ENCODE results near the gene CRACR2B.

Gene CRACR2B

DNA sequence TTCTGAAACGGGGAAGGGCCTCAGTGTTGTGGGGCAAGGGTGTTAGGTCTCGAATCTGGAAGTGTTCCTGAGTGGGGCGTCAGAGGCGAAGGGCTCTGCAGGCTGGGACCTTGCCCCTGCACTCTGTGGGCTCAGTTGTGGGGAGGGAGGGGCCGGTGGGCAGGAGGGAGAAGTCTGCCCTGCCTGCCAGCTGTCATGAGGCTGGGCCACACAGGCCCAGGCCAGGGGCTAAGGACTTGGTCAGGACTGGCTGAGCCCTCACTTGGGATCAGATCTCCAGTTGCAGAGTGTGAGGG is at the start of gene CRACR2B:
TSS of gene CRACR2B (plus strand) at position 23 of the 296 bp plus-strand sequence. CDS start 689 bp downstream, outside the sequence.
- DNase-seq (ENCODE audit: low read depth), result no peak
- H3K4me3 ChIP-seq (ENCODE audit: low read length), result no peak within 1 kb of the TSS
- TF ChIP-seq, protein P1, sequence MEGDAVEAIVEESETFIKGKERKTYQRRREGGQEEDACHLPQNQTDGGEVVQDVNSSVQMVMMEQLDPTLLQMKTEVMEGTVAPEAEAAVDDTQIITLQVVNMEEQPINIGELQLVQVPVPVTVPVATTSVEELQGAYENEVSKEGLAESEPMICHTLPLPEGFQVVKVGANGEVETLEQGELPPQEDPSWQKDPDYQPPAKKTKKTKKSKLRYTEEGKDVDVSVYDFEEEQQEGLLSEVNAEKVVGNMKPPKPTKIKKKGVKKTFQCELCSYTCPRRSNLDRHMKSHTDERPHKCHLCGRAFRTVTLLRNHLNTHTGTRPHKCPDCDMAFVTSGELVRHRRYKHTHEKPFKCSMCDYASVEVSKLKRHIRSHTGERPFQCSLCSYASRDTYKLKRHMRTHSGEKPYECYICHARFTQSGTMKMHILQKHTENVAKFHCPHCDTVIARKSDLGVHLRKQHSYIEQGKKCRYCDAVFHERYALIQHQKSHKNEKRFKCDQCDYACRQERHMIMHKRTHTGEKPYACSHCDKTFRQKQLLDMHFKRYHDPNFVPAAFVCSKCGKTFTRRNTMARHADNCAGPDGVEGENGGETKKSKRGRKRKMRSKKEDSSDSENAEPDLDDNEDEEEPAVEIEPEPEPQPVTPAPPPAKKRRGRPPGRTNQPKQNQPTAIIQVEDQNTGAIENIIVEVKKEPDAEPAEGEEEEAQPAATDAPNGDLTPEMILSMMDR (conservative IDR thresholded peaks at IDR 0.05; ENCODE audit: low read length), result no peak

DNA sequence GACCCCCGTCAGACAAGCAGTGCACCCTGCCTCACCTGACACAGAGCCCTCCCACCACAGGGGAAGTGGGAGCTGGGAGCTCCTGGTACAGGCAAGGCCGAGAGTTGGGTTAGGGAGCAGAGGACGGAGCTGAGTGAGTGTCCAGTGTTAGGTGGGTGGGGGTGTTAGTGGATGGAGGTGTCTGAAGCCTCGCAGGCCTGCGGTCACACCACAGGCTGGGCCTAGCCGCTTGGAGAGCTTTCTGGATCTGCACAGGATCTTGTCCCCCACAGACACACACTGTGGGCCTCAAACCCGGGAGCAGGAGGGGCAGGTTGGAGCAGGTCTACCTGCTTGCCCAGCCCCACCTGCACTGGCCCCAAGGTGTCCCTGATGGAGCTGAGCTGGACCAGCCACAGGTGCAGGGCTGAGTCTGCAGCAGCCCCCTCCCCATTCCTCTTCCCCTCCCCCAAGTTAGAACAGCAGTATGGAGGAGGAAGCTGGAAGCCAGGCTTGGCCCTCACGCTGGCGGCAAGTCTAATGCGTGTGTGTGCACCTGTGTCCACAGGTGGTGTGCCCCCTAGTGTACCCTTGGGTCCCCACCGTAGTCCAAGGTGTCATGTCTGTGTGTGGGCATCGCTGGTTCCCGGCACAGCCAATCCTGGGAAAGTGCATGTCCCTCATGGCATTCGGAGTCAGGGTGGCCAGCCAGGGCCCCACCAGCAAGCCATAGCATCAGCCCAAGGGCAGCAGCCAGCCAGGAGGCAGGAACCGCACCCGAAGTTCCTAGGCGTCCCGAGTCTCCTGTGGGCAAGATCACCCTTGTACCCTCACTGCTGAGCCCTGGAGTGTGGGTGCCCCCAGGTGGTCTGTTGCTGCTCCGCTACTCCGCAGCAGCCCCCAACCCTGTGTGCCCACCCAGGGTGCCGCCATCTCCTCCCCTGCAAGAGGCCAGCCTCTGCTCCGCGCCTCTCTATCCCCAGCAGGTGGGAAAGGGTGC is 48.5 kb upstream of the CRACR2B start:
- H3K4me3 ChIP-seq (ENCODE audit: low read length), result no peak overlapping the region
- TF ChIP-seq, protein P1 (conservative IDR thresholded peaks at IDR 0.05; ENCODE audit: low read length), result no peak
- no peak for DNase-seq (ENCODE audit: low read depth)

DNA sequence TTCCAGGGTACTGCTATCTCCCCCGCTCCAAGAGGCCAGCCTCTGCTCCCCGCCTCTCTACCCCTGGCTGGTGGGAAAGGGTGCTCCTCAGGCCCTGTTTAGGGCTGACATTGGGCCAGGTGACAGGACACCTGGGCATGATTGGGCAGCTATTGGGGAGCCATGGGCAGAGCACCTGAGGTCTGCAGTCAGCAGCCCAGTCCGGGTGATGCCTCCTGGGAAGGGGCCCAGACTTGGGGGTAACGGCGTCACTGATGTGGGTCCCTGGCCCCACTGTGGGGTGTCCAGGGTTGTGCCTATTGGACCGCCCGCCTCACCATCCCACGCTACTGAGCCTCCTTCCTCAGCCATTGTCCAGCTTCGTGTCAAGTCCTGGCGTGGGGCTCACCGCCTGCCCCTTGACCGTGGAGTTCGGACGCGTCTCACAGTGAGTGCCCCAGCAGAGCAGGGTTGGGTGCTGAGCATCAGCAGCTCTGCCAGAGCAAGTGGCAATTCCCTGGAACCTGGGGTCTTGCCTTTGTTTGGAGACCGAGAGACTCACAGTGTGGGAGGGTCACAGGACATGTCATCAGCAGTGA is 47.7 kb upstream of the CRACR2B start:
- no peak for DNase-seq (ENCODE audit: low read depth)
- TF ChIP-seq, protein P1 (conservative IDR thresholded peaks at IDR 0.05; ENCODE audit: low read length), result no peak

DNA sequence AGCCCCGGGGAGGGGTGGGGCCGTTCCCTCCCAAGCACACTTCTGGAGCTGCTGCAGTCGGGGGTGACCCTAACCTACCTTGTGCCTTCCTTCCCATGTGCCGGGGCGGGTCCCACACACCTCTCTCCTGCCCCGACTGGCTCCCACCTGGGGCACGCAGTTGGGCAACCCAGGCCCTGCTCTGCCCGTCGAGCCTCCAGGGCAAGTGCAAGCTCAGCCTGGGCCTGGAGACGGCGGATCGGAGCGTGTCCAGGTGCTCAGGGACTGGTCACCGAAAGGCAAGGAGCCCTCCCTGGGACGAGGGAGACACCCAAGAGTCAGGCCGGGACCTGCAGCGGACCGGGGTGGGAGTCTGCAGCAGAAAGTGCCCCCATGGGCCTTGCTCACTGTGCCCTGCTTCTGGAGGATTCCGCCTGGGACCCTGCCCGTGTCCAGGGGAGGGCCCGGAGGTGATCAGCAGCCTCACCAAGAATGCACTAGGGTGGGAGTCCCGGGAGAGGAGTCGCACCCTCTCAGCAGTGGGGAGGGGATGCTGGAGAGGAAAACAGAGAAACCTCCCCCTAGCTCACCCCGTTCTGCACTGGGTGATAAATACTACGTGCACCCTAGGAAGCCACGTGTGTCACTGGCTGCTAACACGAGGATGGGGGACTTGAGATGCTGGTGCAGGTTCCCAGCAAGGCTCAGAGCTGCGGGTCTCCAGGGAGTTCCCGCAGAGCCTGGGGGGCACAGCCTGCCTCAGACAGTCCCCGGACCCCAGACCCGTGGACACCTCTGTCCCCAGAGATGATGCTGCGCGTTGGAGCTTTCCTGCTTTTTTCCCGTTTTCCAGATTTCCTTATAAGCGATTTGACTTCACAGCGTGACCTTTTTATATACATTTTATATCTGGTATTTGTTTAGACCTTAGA is 45.2 kb upstream of the CRACR2B start:
- DNase-seq (ENCODE audit: low read depth), result no peak
- no peak overlapping the region for H3K4me3 ChIP-seq (ENCODE audit: low read length)
- TF ChIP-seq, protein P1 (conservative IDR thresholded peaks at IDR 0.05; ENCODE audit: low read length), result no peak

More for the DNA sequence above, 47.7 kb upstream of the CRACR2B start:
- no peak overlapping the region for H3K4me3 ChIP-seq (ENCODE audit: low read length)

DNA sequence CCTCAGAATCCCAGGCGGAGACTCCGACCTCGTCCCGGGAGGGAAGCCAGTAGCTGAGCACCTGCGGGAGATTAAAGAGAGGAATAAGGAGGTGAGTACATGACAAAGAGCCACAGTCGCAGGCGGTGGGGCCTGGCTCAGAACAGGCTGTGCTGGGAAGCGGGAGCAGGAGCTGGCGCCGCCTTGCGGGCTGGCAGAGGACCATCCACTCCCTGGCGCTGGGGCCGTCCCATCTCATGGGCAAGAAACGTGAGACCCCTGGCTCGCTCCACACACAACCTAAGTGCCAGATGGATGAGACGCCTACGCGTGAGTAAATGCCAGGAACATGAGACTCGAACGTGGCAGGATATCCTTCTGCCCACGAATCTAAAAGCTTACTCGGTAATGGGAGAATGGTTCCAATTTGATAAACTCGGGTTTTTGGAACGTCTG is 44.1 kb upstream of the CRACR2B start:
- TF ChIP-seq, protein P1 (conservative IDR thresholded peaks at IDR 0.05; ENCODE audit: low read length), result peak; percentile 78
- H3K4me3 ChIP-seq (ENCODE audit: low read length), result peak overlapping the region; percentile 20
- DNase-seq (ENCODE audit: low read depth), result peak; percentile 90

DNA sequence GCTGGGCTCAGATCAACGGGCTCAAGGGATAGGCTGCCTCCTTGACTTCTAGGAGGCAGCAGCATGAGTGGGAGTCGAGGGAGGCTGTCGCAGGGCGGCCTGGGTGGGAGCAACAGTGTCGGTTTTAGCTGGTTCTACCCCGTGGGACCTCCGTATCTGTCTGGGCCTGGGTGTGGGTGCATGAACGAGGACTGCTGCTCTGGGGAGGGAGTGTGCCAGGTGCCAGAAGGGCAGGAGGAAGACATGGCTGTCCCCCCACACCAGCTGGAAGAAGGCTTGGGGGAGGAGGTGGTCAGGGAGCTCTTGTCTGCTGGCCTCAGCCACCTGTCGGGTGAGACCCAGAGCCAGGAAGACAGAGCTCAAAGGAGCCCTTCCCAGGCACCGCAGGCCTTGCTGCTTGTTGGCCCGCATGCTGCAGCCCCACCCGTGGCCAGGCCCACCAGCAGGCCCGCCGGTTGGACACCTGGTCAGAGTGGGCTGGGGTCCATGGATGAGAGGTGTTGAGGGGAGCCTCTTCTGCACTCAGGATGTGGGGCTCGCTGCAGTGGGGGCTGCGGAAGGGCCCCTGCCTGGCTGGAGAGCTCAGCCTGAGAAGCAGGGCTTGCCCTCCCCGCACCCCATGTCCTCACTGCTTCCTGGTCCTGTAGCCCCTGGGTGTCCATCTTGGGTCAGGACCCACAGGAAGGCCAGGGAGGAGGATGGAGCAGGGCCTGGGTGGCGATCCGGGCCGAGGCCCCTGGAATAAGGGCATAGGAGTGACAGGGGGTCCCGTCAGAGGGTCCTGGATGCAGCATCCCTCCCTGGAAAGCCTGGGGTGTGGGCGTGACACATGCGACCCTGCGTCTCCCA is 41.3 kb upstream of the CRACR2B start:
- DNase-seq (ENCODE audit: low read depth), result no peak
- TF ChIP-seq, protein P1 (conservative IDR thresholded peaks at IDR 0.05; ENCODE audit: low read length), result no peak
- H3K4me3 ChIP-seq (ENCODE audit: low read length), result no peak overlapping the region
